Liver (tissue), 2 donors: ENCODE results near the gene SPAG17.

Source experiments
- CTCF ChIP-seq: fragments of 150-350 bp; IDR thresholded peaks from 2 replicates; pipeline ENCODE4 v1.5.1; 2017; ENCODE audit warnings: improper control_type of control experiment, low read depth, low read length; ENCODE audit not compliant: missing input control
- YY1 ChIP-seq: IDR thresholded peaks from 2 replicates; pipeline ENCODE4 v1.6.1; 2016; ENCODE audit warnings: antibody characterized with exemption, mild to moderate bottlenecking
- donor health status: healthy.

- no peak for TF ChIP-seq YY1
- no peak for TF ChIP-seq CTCF
These were observed 142.5 kb downstream of the SPAG17 start for GRCh38 chr1:118042501-118042900.
